GM12872 (cell line): ENCODE results near the gene PTPRM.

Experiments
- TF ChIP-seq, protein P1 (sequence below): IDR thresholded peaks from 3 replicates; pipeline ENCODE4 v1.5.1; 2011; ENCODE audit warnings: low read depth, mild to moderate bottlenecking, low read length, moderate library complexity; ENCODE audit not compliant: insufficient read depth

Gene PTPRM

GRCh38 chr18:8428951-8429350 lies 861.8 kb downstream of the PTPRM start:
- TF ChIP-seq, protein P1, sequence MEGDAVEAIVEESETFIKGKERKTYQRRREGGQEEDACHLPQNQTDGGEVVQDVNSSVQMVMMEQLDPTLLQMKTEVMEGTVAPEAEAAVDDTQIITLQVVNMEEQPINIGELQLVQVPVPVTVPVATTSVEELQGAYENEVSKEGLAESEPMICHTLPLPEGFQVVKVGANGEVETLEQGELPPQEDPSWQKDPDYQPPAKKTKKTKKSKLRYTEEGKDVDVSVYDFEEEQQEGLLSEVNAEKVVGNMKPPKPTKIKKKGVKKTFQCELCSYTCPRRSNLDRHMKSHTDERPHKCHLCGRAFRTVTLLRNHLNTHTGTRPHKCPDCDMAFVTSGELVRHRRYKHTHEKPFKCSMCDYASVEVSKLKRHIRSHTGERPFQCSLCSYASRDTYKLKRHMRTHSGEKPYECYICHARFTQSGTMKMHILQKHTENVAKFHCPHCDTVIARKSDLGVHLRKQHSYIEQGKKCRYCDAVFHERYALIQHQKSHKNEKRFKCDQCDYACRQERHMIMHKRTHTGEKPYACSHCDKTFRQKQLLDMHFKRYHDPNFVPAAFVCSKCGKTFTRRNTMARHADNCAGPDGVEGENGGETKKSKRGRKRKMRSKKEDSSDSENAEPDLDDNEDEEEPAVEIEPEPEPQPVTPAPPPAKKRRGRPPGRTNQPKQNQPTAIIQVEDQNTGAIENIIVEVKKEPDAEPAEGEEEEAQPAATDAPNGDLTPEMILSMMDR, result no peak

GRCh38 chr18:8431036-8431435 lies 863.9 kb downstream of the PTPRM start:
- TF ChIP-seq, protein P1, result no peak

DNA sequence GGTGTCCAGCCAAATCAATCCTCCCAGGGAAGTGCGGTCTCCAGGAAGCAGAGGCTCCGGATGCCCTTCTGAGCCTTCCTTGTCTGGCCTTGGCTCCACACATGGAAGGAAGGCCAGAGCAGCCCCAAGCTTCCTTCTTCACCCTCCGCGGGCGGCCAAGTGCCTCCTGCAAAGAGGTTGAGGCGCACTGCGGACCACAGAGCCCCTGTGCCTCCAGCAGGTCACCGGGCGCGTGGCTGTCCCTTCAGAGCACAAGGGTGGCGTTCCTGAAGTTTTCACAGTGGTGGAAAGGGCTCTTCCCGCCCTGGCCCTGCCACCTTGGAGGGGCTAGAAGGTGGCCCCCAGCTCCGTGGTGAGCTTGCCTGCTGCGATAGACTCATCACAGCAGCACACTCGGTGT lies 866.2 kb downstream of the PTPRM start:
- TF ChIP-seq, protein P1, result no peak

GRCh38 chr18:8433771-8434170 lies 866.7 kb downstream of the PTPRM start:
- TF ChIP-seq, protein P1, result no peak

DNA sequence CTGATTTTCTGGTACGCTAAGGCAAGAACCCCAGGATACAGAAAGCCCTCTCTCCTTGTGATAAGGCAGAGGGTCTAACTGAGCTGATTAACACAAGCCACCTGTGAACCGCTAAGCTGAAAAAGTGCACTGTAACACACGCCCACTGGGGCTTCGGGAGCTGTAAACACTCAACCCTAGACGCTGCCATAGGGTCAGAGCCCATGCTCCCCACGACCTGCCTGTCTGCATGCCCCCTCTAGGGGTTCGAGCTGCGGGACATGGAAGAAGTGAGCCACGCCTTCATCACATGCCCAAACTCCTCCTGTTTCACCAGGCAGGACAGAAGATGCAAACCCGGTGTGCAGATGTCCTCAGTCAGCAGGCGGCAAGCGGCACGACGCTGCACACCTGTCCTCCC lies 868.3 kb downstream of the PTPRM start:
- TF ChIP-seq, protein P1, result no peak

DNA sequence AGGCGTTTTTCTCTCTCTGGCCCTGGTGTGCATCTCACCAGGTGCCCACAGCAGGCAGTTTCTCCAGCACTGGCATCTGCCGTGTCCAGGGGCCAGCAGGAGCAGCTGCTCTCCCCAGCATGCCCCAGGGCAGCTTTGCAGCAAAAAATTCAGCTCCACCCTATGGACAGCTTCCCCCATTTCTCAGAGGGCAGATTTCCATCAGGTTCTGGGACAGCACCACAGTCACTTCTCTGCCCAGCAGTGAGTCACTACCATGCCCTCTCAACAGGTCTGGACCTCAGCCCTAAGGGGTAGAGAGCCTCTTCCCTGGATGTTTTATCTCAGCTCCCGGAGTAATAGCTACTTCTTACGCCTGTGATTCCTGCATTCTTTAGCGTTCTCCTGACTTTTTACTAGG lies 871.9 kb downstream of the PTPRM start:
- TF ChIP-seq, protein P1, result no peak

DNA sequence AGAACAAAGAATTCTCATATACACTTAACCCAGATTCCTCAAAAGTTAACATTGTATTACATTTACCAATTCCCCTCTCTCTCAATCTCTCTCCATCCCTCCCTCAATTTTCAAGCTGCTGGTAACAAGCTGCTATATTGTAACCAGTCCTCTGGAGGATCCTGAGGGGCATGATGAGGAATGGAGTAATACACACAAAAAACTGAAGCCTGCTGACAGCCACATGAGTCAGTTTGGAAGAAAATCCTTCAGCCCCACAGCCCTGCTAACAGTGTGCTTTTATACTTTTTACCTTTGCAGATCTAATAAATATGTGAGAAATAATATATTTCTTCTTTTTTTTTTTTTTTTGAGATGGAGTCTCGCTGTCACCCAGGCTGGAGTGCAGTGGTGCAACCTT lies 876.4 kb downstream of the PTPRM start:
- TF ChIP-seq, protein P1, result no peak

DNA sequence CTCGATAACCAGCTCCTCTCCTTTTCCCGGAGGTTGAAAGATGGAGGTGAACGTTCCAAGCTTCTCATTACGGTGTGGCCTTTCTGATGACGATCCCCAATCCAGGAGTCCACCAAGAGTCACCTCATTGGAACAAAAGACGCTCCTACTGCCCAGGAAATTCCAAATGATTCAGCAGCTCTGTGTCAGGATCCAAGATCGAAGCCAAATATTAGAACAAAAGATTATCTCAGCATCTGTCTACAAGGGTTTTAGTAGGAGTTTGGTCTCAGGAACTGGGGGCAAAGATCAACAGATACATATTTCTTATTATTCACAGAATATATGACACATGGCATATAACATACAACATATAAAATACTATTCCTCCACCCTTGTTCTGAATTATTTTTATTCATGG lies 881.0 kb downstream of the PTPRM start:
- TF ChIP-seq, protein P1, result no peak
